DND-41 (cell line): Measurements from ENCODE around the gene PXDC1.

Experiments
- EZH2 ChIP-seq: IDR thresholded peaks from 3 replicates; pipeline ENCODE4 v1.6.1; 2012; ENCODE audit warnings: borderline replicate concordance, low read depth, mild to moderate bottlenecking, moderate library complexity, low read length, inconsistent platforms; ENCODE audit not compliant: severe bottlenecking
- TF ChIP-seq, protein P1 (sequence below): IDR thresholded peaks from 2 replicates; pipeline ENCODE4 v1.5.1; 2012; ENCODE audit warnings: borderline replicate concordance, low read length, moderate library complexity, mild to moderate bottlenecking; ENCODE audit not compliant: poor library complexity, severe bottlenecking; ENCODE audit errors: extremely low read depth

DNA sequence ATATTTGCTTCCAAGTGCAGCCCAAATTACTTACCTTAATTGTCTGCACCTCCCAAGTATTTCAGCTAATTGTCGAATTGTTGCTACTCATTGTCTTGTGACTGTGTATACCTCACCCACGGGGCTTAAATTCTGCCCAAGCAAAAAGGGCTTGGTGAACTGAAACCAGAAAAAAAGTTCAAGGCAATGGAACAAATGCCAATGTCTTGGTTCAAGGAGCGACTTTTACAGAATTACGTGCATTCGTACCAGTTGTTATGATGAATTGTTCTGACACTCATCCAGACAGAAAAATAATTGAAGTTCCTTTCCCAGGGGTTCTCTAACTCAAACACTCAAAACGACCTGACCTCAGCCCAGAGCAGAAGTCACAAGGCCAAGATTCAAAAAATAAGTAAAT is 13.9 kb upstream of the PXDC1 start:
- TF ChIP-seq EZH2, result no peak
- TF ChIP-seq, protein P1, sequence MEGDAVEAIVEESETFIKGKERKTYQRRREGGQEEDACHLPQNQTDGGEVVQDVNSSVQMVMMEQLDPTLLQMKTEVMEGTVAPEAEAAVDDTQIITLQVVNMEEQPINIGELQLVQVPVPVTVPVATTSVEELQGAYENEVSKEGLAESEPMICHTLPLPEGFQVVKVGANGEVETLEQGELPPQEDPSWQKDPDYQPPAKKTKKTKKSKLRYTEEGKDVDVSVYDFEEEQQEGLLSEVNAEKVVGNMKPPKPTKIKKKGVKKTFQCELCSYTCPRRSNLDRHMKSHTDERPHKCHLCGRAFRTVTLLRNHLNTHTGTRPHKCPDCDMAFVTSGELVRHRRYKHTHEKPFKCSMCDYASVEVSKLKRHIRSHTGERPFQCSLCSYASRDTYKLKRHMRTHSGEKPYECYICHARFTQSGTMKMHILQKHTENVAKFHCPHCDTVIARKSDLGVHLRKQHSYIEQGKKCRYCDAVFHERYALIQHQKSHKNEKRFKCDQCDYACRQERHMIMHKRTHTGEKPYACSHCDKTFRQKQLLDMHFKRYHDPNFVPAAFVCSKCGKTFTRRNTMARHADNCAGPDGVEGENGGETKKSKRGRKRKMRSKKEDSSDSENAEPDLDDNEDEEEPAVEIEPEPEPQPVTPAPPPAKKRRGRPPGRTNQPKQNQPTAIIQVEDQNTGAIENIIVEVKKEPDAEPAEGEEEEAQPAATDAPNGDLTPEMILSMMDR, result no peak
